ENCODE data around the gene GALNT8. TPM values are rescaled to one million over a fixed set of nuclear protein-coding genes. Genes with fewer than 3 reads are reported as not detected.

Gene GALNT8
- total and polyA plus RNA-seq, 9 of the 15 experiments (the other 6 are each of a cell fraction or from before 2014, with no cell fraction given), result 0.11 to 0.23 (median 0.21) TPM; not detected in 6

DNA sequence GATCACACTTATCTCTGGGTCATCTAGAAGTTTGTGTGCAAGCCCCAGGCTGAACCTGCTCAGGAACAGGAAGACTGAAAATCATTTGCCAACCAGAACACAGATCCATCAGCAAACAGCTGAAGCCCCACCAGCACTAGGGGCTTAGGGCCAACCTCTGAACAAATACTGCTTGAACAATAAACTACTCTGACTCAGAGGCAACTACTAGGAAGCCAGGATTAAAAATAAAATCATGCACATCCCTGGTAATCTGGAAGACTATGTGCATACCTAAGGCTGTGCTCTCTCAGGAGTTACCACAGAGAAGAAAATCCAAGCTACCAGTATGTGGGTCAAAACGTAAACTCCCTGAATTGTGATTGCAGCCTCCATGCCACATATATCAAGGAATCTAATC, 15.9 kb downstream of the GALNT8 start:
- BruUV-seq (replicated peaks), result no TSS peak
- Histone ChIP-seq H2AFZ (ENCODE audit: low read depth, low read length) (no peak overlapping the region), H3K79me2 (ENCODE audit: control insufficient read depth, insufficient read depth, low read length) (no peaks in the 10 kb centered on the region), H3K9ac (ENCODE audit: insufficient read depth in 1 of 2, low read depth in 2 of 2, low read length in 2 of 2) (no peak overlapping the region), H3K9me3 (replicated peaks; ENCODE audit: control insufficient read depth, insufficient read depth, low read depth, low read length) (no peaks in the 10 kb centered on the region), H3K4me2 (ENCODE audit: insufficient read depth, low read length) (no peak overlapping the region), H3K27ac (ENCODE audit: extremely low read depth, low read depth, low read length) (no peak overlapping the region), H3K27me3 (ENCODE audit: control insufficient read depth in 2 of 2, insufficient read depth in 2 of 2, low read length in 2 of 2) (no peaks in the 10 kb centered on the region), H3K9me1 (ENCODE audit: control insufficient read depth, insufficient read depth, low read length) (no peaks in the 10 kb centered on the region), H3K4me3 (no peak overlapping the region), H3K36me3 (ENCODE audit: control insufficient read depth, insufficient read depth, low read length) (no peaks in the 10 kb centered on the region), H3K4me1 (replicated peaks in 1 of 2; ENCODE audit: control insufficient read depth in 2 of 2, insufficient read depth in 2 of 2, low read length in 2 of 2) (no peaks in the 10 kb centered on the region), H4K20me1 (replicated peaks; ENCODE audit: control insufficient read depth, insufficient read depth, low read length) (no peaks in the 10 kb centered on the region)
- FAIRE-seq (no peak), ATAC-seq (no peak), DNase-seq (ENCODE audit: extremely low read depth in 1 of 4, low spot score in 3 of 4) (no peak)
- CTCF ChIA-PET (ENCODE audit: low intra/inter-chr PET ratio), result no interaction called here
- in situ Hi-C loops (cut with MboI), result no loop called here
- POLR2A ChIA-PET, result no interaction called here
- intact Hi-C loops (cut with micrococcal nuclease), result no loop called here
- WGBS (ENCODE audit: insufficient coverage, low coverage, missing lambda C conversion rate), result 0% methylated on average over 1 of the region's 1 CpG
- TF ChIP-seq, protein P1, sequence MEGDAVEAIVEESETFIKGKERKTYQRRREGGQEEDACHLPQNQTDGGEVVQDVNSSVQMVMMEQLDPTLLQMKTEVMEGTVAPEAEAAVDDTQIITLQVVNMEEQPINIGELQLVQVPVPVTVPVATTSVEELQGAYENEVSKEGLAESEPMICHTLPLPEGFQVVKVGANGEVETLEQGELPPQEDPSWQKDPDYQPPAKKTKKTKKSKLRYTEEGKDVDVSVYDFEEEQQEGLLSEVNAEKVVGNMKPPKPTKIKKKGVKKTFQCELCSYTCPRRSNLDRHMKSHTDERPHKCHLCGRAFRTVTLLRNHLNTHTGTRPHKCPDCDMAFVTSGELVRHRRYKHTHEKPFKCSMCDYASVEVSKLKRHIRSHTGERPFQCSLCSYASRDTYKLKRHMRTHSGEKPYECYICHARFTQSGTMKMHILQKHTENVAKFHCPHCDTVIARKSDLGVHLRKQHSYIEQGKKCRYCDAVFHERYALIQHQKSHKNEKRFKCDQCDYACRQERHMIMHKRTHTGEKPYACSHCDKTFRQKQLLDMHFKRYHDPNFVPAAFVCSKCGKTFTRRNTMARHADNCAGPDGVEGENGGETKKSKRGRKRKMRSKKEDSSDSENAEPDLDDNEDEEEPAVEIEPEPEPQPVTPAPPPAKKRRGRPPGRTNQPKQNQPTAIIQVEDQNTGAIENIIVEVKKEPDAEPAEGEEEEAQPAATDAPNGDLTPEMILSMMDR (IDR thresholded peaks at IDR 0.05 in 2 of 3, conservative IDR thresholded peaks at IDR 0.05 in 1 of 3; ENCODE audit: insufficient read depth in 2 of 3, low read depth in 1 of 3, low read length in 3 of 3), result no peak
- TF ChIP-seq BCL6 (CRISPR knock-in tag; IDR thresholded peaks at IDR 0.05) (no peak), CREM (IDR thresholded peaks at IDR 0.05; ENCODE audit: low read depth) (no peak), ZNF695 (CRISPR knock-in tag; IDR thresholded peaks at IDR 0.05) (no peak), U2AF2 (optimal IDR thresholded peaks at IDR 0.05; ENCODE audit: low read depth, low read length) (no peak), NR3C1 (CRISPR knock-in tag; IDR thresholded peaks at IDR 0.05) (no peak), PML (IDR thresholded peaks at IDR 0.05; ENCODE audit: low read length) (no peak), SRSF9 (IDR thresholded peaks at IDR 0.05; ENCODE audit: borderline replicate concordance, low read depth, low read length) (no peak), NFIC (IDR thresholded peaks at IDR 0.05) (no peak), CAMTA2 (CRISPR knock-in tag; conservative IDR thresholded peaks at IDR 0.05) (no peak), L3MBTL2 (IDR thresholded peaks at IDR 0.05) (no peak), THRAP3 (IDR thresholded peaks at IDR 0.05; ENCODE audit: borderline replicate concordance) (no peak)
- TF ChIP-seq, protein P2, sequence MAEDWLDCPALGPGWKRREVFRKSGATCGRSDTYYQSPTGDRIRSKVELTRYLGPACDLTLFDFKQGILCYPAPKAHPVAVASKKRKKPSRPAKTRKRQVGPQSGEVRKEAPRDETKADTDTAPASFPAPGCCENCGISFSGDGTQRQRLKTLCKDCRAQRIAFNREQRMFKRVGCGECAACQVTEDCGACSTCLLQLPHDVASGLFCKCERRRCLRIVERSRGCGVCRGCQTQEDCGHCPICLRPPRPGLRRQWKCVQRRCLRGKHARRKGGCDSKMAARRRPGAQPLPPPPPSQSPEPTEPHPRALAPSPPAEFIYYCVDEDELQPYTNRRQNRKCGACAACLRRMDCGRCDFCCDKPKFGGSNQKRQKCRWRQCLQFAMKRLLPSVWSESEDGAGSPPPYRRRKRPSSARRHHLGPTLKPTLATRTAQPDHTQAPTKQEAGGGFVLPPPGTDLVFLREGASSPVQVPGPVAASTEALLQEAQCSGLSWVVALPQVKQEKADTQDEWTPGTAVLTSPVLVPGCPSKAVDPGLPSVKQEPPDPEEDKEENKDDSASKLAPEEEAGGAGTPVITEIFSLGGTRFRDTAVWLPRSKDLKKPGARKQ (CRISPR knock-in tag; IDR thresholded peaks at IDR 0.05), result no peak
- TF ChIP-seq, protein P3, sequence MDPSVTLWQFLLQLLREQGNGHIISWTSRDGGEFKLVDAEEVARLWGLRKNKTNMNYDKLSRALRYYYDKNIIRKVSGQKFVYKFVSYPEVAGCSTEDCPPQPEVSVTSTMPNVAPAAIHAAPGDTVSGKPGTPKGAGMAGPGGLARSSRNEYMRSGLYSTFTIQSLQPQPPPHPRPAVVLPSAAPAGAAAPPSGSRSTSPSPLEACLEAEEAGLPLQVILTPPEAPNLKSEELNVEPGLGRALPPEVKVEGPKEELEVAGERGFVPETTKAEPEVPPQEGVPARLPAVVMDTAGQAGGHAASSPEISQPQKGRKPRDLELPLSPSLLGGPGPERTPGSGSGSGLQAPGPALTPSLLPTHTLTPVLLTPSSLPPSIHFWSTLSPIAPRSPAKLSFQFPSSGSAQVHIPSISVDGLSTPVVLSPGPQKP (CRISPR knock-in tag; IDR thresholded peaks at IDR 0.05), result no peak
- TF ChIP-seq, protein P4, sequence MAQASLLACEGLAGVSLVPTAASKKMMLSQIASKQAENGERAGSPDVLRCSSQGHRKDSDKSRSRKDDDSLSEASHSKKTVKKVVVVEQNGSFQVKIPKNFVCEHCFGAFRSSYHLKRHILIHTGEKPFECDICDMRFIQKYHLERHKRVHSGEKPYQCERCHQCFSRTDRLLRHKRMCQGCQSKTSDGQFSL (CRISPR knock-in tag; IDR thresholded peaks at IDR 0.05), result no peak
- TF ChIP-seq, protein P4 (tag; IDR thresholded peaks at IDR 0.05), result no peak

Data from K562 (cell line).